HepG2 (cell line): ENCODE results near the gene CNMD. TPM values are rescaled to one million over a fixed set of nuclear protein-coding genes. Genes with fewer than 3 reads are reported as not detected.

ENCODE experiments used
- ATAC-seq: fragments of 200-7000 bp; cut with Tn5 transposase; 3 replicates; pipeline ENCODE4 v1.9.1; 2020; ENCODE audit warnings: mild to moderate bottlenecking, moderate library complexity
- Bru-seq: library from RNA; stranded (reverse); fragments of 400-500 nt; gene quantifications from one replicate; lab custom pipeline; 2021; lab: Mats Ljungman, UMichigan
- BruChase-seq, 2 experiments: library from RNA; stranded (reverse); fragments of 400-500 nt; gene quantifications; one replicate each; lab custom pipeline; 2021; lab: Mats Ljungman, UMichigan
- BruUV-seq: library from RNA; stranded (reverse); fragments of 400-500 nt; replicated peaks from 2 replicates; lab custom pipeline; 2021; lab: Mats Ljungman, UMichigan
- CTCF ChIA-PET: fragments of 300-600 bp; formaldehyde crosslinking; extraction: SDS; loops from one replicate; lab custom pipeline; 2021; ENCODE audit warnings: low total read pairs, inconsistent platforms, low intra/inter-chr PET ratio; lab: Yijun Ruan, JAX
- POLR2A ChIA-PET: fragments of 350-600 bp; sonication (Branson Sonifier 250); formaldehyde crosslinking; loops from one replicate; lab custom pipeline; 2020; ENCODE audit warnings: antibody characterized with exemption, inconsistent platforms; lab: Yijun Ruan, JAX
- DNase-seq: peaks from one replicate; pipeline ENCODE4 v3.0.0-alpha.2; 2015; ENCODE audit warnings: low spot score
- FAIRE-seq: peaks from 3 replicates; lab custom pipeline; 2011; peaks lifted over from hg19 to GRCh38; lab: Jason Lieb, UNC
- H2AFZ ChIP-seq: one replicate; pipeline ENCODE4 v1.6.1; 2011; ENCODE audit warnings: low read length, inconsistent platforms
- H3K27ac ChIP-seq: fragments of 300-600 bp; 3 replicates; pipeline ENCODE4 v1.8.0; 2011; ENCODE audit warnings: mixed run types, mild to moderate bottlenecking, mixed read lengths, low read length, inconsistent platforms; ENCODE audit not compliant: insufficient read depth; ENCODE audit errors: extremely low read length
- H3K27me3 ChIP-seq, 2 experiments: fragments of 200-600 bp in 1 of 2; 2 replicates in 1 of 2; 3 replicates in 1 of 2; pipeline versions ENCODE4 v1.6.0 to v1.8.0; 2011; ENCODE audit warnings: low read length in 2 of 2, mild to moderate bottlenecking in 2 of 2, moderate library complexity in 2 of 2, inconsistent platforms in 1 of 2; ENCODE audit not compliant: insufficient read depth in 2 of 2, control insufficient read depth in 1 of 2
- H3K36me3 ChIP-seq, 2 experiments: fragments of 200-600 bp in 1 of 2; replicated peaks in 1 of 2; 2 replicates in 1 of 2; 3 replicates in 1 of 2; pipeline versions ENCODE4 v1.5.1 to v1.8.0; 2011; ENCODE audit warnings: low read length in 2 of 2, inconsistent platforms in 1 of 2; ENCODE audit not compliant: insufficient read depth in 2 of 2, control insufficient read depth in 1 of 2
- H3K4me1 ChIP-seq: 2 replicates; pipeline ENCODE4 v1.5.1; 2012; ENCODE audit warnings: low read length, inconsistent platforms; ENCODE audit not compliant: insufficient read depth
- H3K4me2 ChIP-seq: 2 replicates; pipeline ENCODE4 v1.6.0; 2011; ENCODE audit warnings: low read depth, low read length, inconsistent platforms
- H3K4me3 ChIP-seq, 3 experiments: fragments of 200-600 bp in 1 of 3; sonication (generic), shearing (Covaris generic) in 1 of 3; replicated peaks in 1 of 3; 2 replicates each; pipeline ENCODE4 v1.5.1; 2011 to 2016; ENCODE audit warnings: low read length in 3 of 3, inconsistent platforms in 2 of 3, low read depth in 2 of 3, mild to moderate bottlenecking in 2 of 3, control low read depth in 1 of 3, mixed read lengths in 1 of 3; ENCODE audit not compliant: insufficient read depth in 1 of 3
- H3K79me2 ChIP-seq: one replicate; pipeline ENCODE4 v1.6.1; 2011; ENCODE audit warnings: low read length, inconsistent platforms; ENCODE audit not compliant: insufficient read depth
- H3K9ac ChIP-seq: 2 replicates; pipeline ENCODE4 v1.6.0; 2011; ENCODE audit warnings: mild to moderate bottlenecking, low read depth, low read length, inconsistent platforms; ENCODE audit not compliant: insufficient read depth
- H3K9me3 ChIP-seq: 2 replicates; pipeline ENCODE4 v1.5.1; 2012; ENCODE audit warnings: mild to moderate bottlenecking, low read length
- H4K20me1 ChIP-seq: 2 replicates; pipeline ENCODE4 v1.6.0; 2011; ENCODE audit warnings: inconsistent platforms, mild to moderate bottlenecking, low read length, moderate library complexity; ENCODE audit not compliant: insufficient read depth
- CREB1 ChIP-seq, 2 experiments: fragments of 450-650 bp in 1 of 2; IDR thresholded peaks; 2 replicates each; pipeline ENCODE4 v1.6.1; 2016 to 2017; ENCODE audit warnings: control low read depth in 1 of 2, mild to moderate bottlenecking in 1 of 2, missing compliant biosample characterization in 1 of 2, missing genetic modification characterization in 1 of 2
- MTF1 ChIP-seq: sonication (generic); formaldehyde crosslinking; IDR thresholded peaks from 2 replicates; pipeline ENCODE4 v1.5.0; 2020; ENCODE audit warnings: missing genetic modification reagents
- NCOR1 ChIP-seq: fragments of 200-600 bp; sonication (generic); IDR thresholded peaks from 2 replicates; pipeline ENCODE4 v1.7.0; 2017; ENCODE audit warnings: antibody characterized with exemption, low read length, borderline replicate concordance
- PAWR ChIP-seq: sonication (generic); formaldehyde crosslinking; IDR thresholded peaks from 2 replicates; pipeline ENCODE4 v1.4.0; 2020; ENCODE audit warnings: missing genetic modification reagents, mild to moderate bottlenecking, borderline replicate concordance
- RCOR2 ChIP-seq: IDR thresholded peaks from 2 replicates; pipeline ENCODE4 v1.6.1; 2016; ENCODE audit warnings: missing biosample characterization, missing genetic modification reagents
- ZNF777 ChIP-seq: sonication (generic); formaldehyde crosslinking; IDR thresholded peaks from 2 replicates; pipeline ENCODE4 v1.4.0; 2020; ENCODE audit warnings: missing genetic modification reagents
- WGBS: methylation state at CpG from one replicate; pipeline ENCODE4 v1.1.6; 2017; ENCODE audit warnings: low lambda C conversion rate; 5-methylcytosine and 5-hydroxymethylcytosine counted together
- in situ Hi-C: cut with HindIII; loops from 2 replicates; pipeline ENCODE4 v1.10.0; 2017; ENCODE audit warnings: low pct_unique_long_range_greater_than_20kb; ENCODE audit not compliant: extremely low pct_ligation_motif_present
- intact Hi-C: fragments of 100-400 bp; cut with micrococcal nuclease; formaldehyde crosslinking; loops from one replicate; pipeline ENCODE4 v1.10.0; 2022; ENCODE audit not compliant: unreplicated experiment
- long read RNA-seq, 2 experiments: library from RNA in 1 of 2; library from polyadenylated mRNA in 1 of 2; stranded (forward) in 1 of 2; unstranded in 1 of 2; transcript quantifications; one replicate each; pipeline ENCODE4 v2.0.0, GENCODE V29; 2019 to 2022
- polyA minus RNA-seq, 3 experiments: library from RNA; depleted of rRNA, polyadenylated mRNA; stranded (reverse); fragments of >200 nt; gene quantifications; 2 replicates each; pipeline ENCODE4 v1.2.3, GENCODE V29; 2011; ENCODE audit warnings: low replicate concordance in 1 of 3
- polyA plus RNA-seq, 8 experiments: library from polyadenylated mRNA; depleted of rRNA in 3 of 8; stranded (reverse) in 7 of 8; unstranded in 1 of 8; fragments of >200 nt; fragmentation: Illumina TruSeq in 4 of 8; extraction: Trizol in 4 of 8; gene quantifications; 2 replicates each; pipeline versions ENCODE4 v1.2.1 to v1.2.3, GENCODE V29; 2011 to 2016; ENCODE audit warnings: low read depth in 4 of 8, missing spikeins in 1 of 8, mixed read lengths in 1 of 8; ENCODE audit not compliant: insufficient read depth in 1 of 8
- total RNA-seq, 5 experiments: library from RNA; depleted of rRNA; stranded (reverse); fragments of >200 nt; fragmentation: Illumina TruSeq; extraction: Trizol; gene quantifications; 2 replicates each; pipeline ENCODE4 v1.2.3, GENCODE V29; 2016; ENCODE audit warnings: low read depth in 1 of 5

Gene CNMD
- not detected in 2 replicates for total RNA-seq (2016; rRNA removed; fragmentation: Illumina TruSeq; extraction: Trizol)
- total RNA-seq (2016; cell fraction: cytosol; rRNA removed; fragmentation: Illumina TruSeq; extraction: Trizol; ENCODE audit: low read depth), result not detected in 2 replicates
- not detected in 2 replicates for total RNA-seq (2016; cell fraction: insoluble cytoplasmic fraction; rRNA removed; fragmentation: Illumina TruSeq; extraction: Trizol)
- not detected in 2 replicates for total RNA-seq (2016; cell fraction: membrane; rRNA removed; fragmentation: Illumina TruSeq; extraction: Trizol)
- not detected in 2 replicates for total RNA-seq (2016; cell fraction: nucleus; rRNA removed; fragmentation: Illumina TruSeq; extraction: Trizol)
- polyA plus RNA-seq (2011; rRNA removed), result not detected in 2 replicates
- polyA plus RNA-seq (2011; cell fraction: cytosol; rRNA removed), result not detected in 2 replicates
- polyA plus RNA-seq (2011; cell fraction: nucleus; rRNA removed), result not detected in 2 replicates
- polyA plus RNA-seq (2012), result not detected in 2 replicates
- polyA plus RNA-seq (2016; cell fraction: cytosol; fragmentation: Illumina TruSeq; extraction: Trizol; ENCODE audit: low read depth), result not detected in 2 replicates
- not detected in 2 replicates for polyA plus RNA-seq (2016; cell fraction: insoluble cytoplasmic fraction; fragmentation: Illumina TruSeq; extraction: Trizol; ENCODE audit: low read depth)
- polyA plus RNA-seq (2016; cell fraction: membrane; fragmentation: Illumina TruSeq; extraction: Trizol; ENCODE audit: low read depth), result not detected in 2 replicates
- not detected in 2 replicates for polyA plus RNA-seq (2016; cell fraction: nucleus; fragmentation: Illumina TruSeq; extraction: Trizol; ENCODE audit: insufficient read depth, low read depth)
- not detected in 2 replicates for polyA minus RNA-seq (2011; rRNA and poly(A)+ RNA removed; ENCODE audit: low replicate concordance)
- polyA minus RNA-seq (2011; cell fraction: cytosol; rRNA and poly(A)+ RNA removed), result not detected in 2 replicates
- polyA minus RNA-seq (2011; cell fraction: nucleus; rRNA and poly(A)+ RNA removed), result not detected in 2 replicates
- percentile 1 among the genes with signal in this experiment for Bru-seq, nascent RNA
- percentile 3 among the genes with signal in this experiment for BruChase-seq, experiment 1, labeled RNA remaining after a 6-hour chase
- not detected for BruChase-seq, experiment 2, labeled RNA remaining after a 2-hour chase
- long read RNA-seq, experiment 1, result 0 reads
- long read RNA-seq, experiment 2, result 0 reads

- no peaks in the 10 kb centered on the region for H3K36me3 ChIP-seq
- H4K20me1 ChIP-seq, result no peaks in the 10 kb centered on the region
- in situ Hi-C loops (no loop called here), intact Hi-C loops (loop anchor here (5.0 kb wide), 1 partner anchor 72 kb away; no protein-coding TSS in a partner anchor)
- H3K27me3 ChIP-seq, result peaks cover 1 to 19% of the 10 kb centered on the region in 2 experiments; a peak in 2 of 5 replicates
- WGBS, result 38% methylated on average over 13 of the region's 34 CpGs
- peak within 1 kb of the TSS; percentile 19 to 62 (median 41); a peak in 5 of 6 replicates for H3K4me3 ChIP-seq
- CTCF ChIA-PET, result interaction anchor here (2.4 kb wide), 1 partner anchor 74 kb away, joined by 6 read pairs; no protein-coding TSS in a partner anchor
- H3K9ac ChIP-seq, result no peak within 1 kb of the TSS
- no peaks in the 10 kb centered on the region for H3K4me1 ChIP-seq
- DNase-seq, result no peak
- POLR2A ChIA-PET, result no interaction called here
- H3K79me2 ChIP-seq, result no peaks in the 10 kb centered on the region
- TF ChIP-seq CREB1 (IDR thresholded peaks at IDR 0.05) (peak; percentile 45; the same call in 1 of the 2 replicates), CREB1 (CRISPR knock-in tag; IDR thresholded peaks at IDR 0.05) (no peak), RCOR2 (CRISPR knock-in tag) (no peak), MTF1 (CRISPR knock-in tag) (no peak), PAWR (no peak), ZNF777 (CRISPR knock-in tag) (peak; percentile 1; the same call in 1 of the 2 replicates), NCOR1 (no peak)
- TF ChIP-seq, all 625 proteins: peak for 2
- H3K27ac ChIP-seq, result no peak within 1 kb of the TSS
- ATAC-seq (peak; percentile 25), FAIRE-seq (no peak)
- H2AFZ ChIP-seq, result peak within 1 kb of the TSS; percentile 34
- H3K9me3 ChIP-seq, result no peaks in the 10 kb centered on the region
- BruUV-seq, result no TSS peak
- H3K4me2 ChIP-seq, result peak within 1 kb of the TSS; percentile 72
These were observed at the start of gene CNMD for GRCh38 chr13:52739468-52740071. Gene CNMD, minus strand, starts transcription at chr13:52739820. Its CDS starts 119 bp downstream, at chr13:52739701.
